HG03097 (cell line): ENCODE measurements around the gene TCTN3.
"Not testable (repeated sequence)": the region's sequence is repeated elsewhere in the genome, so short reads cannot be mapped to it uniquely, and the experiment has no call there.

Experiments
- ATAC-seq: cut with Tn5 transposase; IDR thresholded peaks from one replicate; pipeline ENCODE4 v1.9.1; 2021; ENCODE audit not compliant: unreplicated experiment, low FRiP score

The TCTN3 gene

GRCh38 chr10:95691281-95691680, 2.4 kb downstream of the TCTN3 start:
- ATAC-seq = no peak

- no peak for ATAC-seq
Measured at GRCh38 chr10:95688648-95689047, 5.1 kb downstream of the TCTN3 start.

GRCh38 chr10:95683966-95684365, 9.8 kb downstream of the TCTN3 start:
- ATAC-seq = no peak

DNA sequence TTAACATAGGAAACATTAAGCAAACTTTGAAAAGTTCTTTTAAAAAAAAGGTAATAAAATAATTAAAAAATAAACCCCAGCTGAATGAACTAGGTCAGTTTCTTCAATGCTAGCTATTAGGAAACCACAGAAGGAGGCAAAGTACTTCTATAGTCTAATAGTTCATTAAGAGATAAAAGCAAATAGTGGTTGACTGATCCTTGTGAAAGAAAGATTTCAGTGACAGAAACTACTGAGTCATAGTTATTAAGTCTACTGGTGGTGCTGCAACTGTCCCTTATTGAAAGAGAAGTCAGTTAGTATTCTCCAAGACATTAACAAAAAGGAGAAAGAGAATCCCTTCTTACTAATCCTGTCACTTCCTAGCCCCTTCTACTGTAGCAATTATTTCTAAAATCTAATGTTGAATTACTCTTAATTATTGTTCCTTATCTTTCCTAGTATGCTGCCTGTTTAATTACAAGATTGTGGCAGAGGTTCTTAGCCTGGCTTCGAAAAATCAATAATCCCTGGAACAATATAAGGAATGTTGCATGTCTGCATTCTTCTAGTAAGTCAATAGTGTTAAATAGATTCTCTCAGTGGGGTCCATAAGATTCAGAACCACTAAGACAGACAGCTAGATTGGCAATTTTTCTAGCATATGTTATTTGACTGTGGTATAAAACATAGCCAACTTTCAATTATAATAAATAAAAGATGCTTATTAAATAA, 18.2 kb downstream of the TCTN3 start:
- ATAC-seq = no peak

DNA sequence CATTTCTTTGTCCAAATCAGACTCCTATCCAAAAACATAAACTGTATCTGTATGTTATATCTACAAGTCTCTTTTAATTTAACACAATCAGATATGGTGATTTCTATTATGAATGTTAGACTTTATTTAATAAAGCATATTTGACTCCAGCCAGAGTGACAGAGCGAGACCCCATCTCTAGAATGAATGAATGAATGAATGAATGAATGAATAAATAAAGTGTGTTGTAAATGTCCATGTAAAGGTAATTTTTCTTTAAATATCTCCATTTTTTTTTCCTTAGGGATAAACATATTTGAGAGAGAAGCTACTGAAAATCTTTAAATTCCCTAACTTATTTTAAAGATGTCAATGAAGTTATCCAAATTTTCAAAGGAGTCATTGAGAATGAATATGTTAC, 19.1 kb downstream of the TCTN3 start:
- ATAC-seq = no peak

GRCh38 chr10:95672641-95673040, 21.1 kb downstream of the TCTN3 start:
- ATAC-seq = not testable (repeated sequence)

GRCh38 chr10:95664543-95664942, 29.2 kb downstream of the TCTN3 start:
- no peak for ATAC-seq

DNA sequence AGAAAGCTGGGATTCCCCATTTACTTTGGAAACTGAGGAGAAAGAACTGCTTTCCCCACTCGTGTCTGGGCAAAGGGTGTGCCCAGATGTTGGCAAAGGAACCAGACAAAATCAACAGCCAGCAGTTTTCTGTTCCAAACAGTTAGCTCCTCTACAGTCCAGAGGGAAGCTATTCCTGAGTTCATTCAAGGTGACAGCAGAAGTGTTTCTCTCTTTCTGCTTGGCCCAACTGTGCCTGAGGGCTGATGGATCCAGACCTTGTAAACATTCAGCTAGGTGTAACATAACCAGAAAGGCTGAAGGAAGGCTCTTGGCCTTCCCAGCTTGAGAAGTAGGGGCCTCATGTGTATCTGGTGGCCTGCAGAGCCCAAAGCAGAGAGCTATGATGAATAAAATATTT, 30.2 kb downstream of the TCTN3 start:
- no peak for ATAC-seq

DNA sequence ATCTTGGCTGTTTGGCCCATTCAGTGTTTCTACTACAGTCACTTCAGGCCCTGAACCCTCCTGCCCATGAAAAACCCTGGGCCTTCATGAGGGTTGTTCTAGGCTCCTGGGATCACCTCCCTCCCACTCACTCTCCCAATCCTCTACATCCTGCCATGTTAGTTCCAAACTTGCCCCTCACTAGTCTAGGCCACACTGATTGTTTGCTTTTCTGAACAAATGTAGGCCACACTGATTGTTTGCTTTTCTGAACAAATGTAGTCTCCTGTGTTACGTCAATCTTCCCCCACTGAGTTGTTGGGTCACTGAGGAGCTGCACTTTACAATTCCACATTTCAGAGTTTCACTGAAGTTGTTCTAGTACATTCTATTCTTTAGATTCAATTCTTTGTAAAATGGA, 31.9 kb downstream of the TCTN3 start:
- ATAC-seq = no peak

DNA sequence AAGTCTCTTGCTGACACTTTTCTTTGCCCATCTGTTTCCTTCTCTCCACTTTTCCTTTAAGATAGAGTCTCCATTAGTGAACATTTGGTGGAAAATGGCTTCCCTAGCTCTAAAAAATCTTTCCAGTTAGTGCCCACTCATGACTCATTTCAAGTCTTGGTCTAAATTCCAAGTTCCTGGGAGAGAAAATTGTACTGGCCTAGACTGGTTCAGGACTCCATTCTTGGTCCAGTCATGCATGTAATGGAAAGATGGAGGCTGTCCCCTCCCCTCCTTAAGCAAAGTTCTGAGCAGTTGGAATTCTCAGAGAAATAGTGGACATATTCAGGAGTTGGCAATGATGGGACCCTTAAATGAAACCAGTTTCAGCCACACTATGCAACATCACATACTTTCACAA, 33.4 kb downstream of the TCTN3 start:
- ATAC-seq = no peak

DNA sequence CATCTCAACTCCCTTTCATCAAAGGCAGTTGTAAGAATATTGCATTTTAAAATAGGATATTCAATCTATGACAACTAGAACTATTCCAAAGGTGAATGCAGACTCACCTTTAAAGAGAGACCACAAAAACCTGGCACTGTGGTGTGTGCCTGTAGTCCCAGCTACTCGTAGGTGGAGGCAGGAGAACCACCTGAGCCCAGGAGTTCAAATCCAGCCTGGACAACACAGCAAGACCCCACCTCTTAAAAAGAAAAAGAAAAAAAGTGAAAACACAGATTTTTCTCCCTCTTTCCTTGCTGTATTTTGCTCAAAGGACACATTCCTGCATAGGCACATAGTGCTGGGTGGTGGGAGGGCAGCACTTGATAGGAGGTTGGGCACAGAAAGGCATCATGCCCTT, 36.5 kb downstream of the TCTN3 start:
- ATAC-seq = no peak

DNA sequence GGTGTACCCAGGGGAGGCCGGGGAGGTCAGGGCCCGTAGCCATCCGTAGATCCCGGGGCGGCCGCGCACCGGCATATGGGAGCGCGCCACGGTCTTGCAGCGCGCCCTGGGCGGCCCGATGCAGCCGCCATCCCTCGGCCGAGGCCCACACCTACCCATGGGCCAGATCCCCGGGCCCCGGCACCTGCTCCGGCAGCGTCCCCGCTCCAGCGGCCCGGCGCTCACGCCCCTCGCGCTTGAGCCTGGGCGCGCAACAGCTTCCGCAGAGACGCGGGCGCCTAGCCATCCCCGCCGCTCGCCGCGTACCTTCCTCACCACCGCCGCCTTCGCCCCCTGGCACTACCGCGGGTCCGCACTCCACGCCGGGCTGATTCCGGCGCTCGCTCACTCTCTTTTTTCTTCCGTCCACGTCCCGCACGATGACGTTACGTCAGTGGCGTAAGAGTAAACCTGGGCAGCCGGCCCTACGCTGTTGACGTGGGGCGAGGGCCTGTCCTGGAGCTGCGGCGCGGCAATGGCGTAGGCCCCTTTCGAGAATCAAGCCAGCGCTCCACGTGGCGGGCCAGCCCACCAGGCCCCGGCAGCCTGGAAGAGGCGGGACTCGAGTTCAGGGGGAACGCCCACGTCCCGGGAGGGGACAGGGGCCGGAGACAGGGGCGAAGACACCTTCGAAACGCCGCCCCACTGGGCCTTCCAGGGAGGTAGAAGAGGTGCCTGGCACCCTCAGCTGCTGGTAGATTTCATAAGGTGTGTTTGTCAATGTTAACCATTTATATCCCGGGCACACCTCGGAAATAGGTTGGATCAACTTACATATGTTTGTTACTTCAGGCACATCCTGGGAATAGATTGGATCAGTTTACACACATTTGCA, 37.2 kb downstream of the TCTN3 start, which contains the start of gene ALDH18A1:
Gene ALDH18A1, minus strand, starts transcription at position 421 of the 874 bp plus-strand sequence. CDS start 3,334 bp downstream, outside the sequence.
- ATAC-seq = peak; percentile 83

DNA sequence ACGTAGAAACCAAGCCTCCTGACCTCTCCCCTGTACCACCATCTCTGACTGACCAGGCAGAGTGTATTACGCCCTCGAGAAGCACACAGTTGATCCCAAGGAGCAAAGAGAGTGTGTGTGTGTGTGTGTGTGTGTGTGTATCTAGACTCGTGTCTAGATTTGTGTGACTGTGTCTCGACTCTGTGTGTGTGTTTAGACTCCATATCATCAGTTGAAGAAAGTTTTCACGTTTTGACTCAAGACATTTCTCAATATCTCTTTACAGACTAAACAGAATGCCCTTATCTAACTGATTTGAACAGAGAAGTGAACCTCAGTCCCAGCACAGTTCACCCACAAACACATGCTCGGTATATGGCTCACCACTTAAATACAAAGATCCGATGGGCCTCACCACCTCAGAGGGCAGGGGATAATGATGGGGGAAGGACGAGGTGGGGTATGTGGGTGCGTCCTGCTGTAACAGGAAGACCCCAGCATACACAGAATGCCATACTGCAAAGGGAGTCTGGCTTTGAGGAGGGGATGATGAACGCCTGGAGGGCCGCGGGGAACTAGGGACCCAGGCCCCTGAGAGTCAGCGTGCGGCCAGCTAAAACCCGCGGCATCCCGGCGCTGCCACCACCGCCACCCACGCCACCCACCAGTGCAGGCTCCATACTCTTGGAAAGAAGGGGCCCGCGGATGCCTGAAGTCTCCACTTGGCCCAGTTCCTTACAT, 38.0 kb downstream of the TCTN3 start:
- ATAC-seq = peak; percentile 15

GRCh38 chr10:95653895-95654294, 39.8 kb downstream of the TCTN3 start:
- no peak for ATAC-seq

DNA sequence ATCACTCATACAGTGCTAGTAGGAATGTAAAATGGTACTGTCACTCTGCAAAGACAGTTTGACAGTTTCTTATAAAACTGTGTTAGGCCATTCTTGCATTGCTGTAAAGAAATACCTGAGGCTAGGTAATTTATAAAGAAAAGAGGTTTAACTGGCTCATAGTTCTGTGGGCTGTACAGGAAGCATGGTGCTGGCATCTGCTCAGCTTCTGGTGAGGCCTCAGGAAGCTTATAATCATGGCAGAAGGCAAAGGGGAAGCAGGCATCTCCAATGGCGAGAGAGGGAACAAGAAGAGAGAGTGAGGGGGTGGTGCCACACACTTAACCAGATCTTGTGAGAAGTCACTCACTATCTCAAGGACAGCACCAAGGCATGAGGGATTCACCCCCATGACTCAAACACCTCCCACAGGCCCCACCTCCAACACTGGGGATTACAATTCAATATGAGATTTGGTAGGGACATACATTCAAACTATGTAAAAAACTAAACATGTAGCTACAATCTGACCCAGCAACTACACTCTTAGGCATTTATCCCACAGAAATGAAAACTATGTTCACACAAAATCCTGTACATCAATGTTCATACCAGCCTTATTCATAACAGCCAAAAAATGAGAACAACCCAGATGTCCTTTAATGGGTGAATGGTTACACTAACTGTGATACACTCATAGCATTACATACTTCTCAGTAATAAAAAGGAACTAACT, 42.2 kb downstream of the TCTN3 start:
- ATAC-seq = no peak

GRCh38 chr10:95650232-95650631, 43.5 kb downstream of the TCTN3 start:
- ATAC-seq = no peak

DNA sequence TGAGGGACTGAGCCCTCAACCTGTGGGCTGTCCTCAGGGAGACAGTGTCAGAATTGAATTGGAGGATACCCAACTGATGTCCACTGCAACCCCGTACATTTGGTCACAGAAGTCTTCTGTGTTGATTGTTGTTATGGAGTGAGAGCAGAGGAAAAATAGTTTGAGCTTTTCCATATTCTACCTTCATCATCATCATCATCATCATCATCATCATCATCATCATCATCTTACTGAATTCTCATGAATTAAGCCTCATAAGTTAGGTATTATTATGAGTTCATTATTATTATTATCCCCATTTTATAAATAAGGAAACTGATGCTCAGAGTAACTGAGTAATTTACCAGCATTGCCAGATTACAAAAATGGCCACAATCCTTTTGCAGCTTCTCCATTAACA, 45.6 kb downstream of the TCTN3 start:
- ATAC-seq = no peak

- no peak for ATAC-seq
Measured at GRCh38 chr10:95646160-95646559, 47.6 kb downstream of the TCTN3 start.

- ATAC-seq = no peak
Measured at GRCh38 chr10:95644901-95645300, 48.8 kb downstream of the TCTN3 start.

GRCh38 chr10:95640891-95641315, 52.8 kb downstream of the TCTN3 start:
- ATAC-seq = no peak
